A204.1 (cell line): ENCODE data around the gene KCNK16.

ENCODE experiments used
- FAIRE-seq: peaks from 2 replicates; lab custom pipeline; 2012; peaks lifted over from hg19 to GRCh38; lab: Jason Lieb, UNC

KCNK16 gene

DNA sequence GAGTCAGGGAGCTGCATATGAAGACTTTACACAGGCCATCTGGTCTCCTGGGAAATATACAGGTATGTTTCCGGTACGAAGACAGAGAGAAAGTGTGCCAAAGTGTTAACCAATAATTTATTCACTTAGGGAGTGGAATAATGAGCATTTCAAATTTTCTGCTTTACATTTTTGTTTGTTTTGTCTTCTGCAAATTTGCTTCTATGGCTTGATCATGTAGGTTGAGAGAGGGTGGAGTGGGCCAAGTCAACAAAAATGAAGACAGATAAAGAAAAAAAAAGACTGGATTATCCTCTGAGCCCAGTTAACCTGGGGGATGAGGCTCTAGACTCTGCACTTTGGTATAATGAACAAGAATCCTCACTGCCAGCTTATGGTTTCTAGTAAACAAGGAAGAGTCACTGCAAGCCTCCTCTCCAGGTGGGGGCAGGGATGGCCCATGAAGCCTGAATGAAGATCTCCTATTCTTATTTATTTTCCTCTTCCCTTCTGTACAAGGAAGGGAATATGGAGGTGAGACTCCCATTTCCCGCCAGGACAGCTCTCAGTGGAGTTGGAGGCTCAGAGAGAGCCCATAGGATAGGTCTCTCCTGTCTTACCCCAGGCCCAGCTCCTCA, 46.0 kb downstream of the KCNK16 start:
- no peak for FAIRE-seq

DNA sequence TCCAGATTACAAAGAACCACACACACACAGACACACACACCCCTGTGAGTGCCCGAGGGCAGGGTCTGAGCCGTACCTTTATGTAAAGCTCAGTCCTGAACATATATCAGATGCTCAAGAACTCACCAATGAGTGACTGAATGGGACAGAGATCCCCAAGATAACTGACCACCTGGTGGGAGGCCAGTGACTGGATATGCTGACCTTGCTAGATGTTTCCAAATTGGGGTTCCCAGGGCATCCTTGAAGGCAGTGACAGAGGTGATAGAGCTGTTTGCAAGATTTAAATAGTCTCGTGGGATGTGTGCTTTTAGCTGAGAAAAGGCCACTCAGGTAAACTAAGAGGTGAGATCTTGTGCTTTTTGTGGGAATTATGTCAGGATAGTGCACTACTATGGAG, 47.6 kb downstream of the KCNK16 start:
- no peak for FAIRE-seq

DNA sequence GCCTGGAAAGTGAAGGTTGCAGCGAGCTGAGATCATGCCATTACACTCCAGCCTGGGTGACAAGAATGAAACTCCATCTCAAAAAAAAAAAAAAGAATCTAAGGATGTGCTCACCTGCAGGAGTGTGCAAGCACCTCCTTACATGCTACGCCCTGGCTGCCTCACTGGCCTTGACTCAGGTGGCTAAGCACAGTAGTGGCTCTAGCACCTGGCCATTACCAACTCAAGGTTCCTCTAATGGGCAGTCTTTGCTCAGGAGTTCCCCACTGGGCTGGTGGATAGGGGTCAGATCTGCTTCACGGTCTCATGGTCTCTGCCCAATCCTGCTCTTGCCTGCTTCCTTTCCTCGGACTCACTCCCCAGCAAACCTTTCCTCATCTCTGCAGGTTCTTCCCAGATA, 48.0 kb downstream of the KCNK16 start:
- FAIRE-seq: no peak

DNA sequence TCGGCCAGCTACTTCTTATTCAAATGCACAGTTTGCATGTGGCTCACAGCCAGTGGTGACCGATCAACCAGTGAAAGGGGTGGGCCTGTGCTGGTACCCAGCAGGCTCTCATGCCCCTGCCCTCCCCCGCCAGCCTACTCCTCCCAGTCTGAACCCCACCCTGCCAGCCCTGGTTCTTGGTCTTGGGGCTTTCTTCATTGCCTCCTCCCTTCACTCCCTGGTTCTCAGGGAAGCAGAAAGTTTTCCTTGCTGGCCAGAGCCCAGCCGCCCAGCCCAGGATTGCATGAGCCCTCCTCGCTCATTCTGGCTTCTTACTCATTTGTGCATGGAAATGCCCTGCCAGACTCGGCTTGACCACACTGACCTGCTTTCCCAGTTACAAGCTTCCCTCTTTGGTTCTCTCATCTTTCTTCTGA, 49.1 kb downstream of the KCNK16 start:
- no peak for FAIRE-seq

DNA sequence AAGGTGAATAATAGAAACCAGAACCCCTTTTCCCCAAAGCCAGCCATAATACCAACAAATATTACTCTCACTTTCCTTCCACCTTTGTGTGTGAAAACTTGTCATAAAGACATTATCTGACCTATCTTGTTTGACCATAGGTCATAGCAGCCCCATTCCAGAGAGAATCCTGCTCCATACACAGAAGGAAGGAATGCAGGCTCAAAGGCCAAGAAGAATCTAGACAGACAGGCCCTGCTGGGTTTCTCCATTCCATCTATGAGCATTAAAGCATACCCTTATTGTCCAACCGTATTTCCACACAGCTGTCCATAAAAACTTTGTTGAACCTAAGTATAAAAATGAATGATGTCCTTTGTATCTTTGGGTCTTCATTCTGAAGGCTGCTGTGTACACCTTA, 52.5 kb downstream of the KCNK16 start:
- FAIRE-seq: no peak

DNA sequence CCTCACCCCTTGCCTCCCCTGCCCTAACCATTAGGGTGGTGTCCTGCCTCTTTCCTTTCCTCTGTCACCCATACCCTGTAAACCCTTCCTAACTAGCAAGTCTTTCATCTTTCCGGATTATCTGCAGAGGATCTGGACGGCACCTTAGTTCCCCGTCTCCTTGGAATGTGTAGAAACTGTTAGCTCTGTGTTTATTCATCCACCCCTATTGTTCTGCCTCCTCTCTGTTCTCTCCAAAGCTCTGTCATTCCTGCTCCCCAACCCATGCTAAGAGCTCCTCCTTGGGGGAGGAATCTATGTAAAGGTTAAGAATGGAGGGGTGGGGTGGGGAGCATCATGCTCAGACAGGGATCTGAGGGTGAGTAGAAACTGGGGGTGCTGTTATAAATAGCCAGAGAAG, 53.8 kb downstream of the KCNK16 start:
- FAIRE-seq: no peak

DNA sequence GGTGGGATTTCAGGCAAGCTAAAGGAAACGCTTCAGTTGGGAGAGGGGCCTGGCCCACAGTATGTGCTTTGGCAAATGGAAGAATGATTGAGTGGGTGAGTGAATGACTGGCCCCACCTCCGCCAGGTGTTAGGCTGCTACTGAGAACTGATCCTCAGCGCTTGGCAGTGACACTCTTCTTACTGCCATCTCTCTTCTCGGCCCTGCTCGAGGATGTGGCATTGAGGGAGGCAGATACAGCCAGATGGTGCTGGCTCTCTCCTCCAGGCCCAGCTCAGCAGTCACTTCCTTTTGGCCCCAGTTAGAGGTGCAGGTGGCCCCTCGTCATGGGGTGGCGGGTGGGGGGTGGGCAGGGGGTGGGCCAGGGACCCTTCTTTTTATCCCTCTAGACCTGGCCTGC, 54.3 kb downstream of the KCNK16 start:
- FAIRE-seq: no peak

DNA sequence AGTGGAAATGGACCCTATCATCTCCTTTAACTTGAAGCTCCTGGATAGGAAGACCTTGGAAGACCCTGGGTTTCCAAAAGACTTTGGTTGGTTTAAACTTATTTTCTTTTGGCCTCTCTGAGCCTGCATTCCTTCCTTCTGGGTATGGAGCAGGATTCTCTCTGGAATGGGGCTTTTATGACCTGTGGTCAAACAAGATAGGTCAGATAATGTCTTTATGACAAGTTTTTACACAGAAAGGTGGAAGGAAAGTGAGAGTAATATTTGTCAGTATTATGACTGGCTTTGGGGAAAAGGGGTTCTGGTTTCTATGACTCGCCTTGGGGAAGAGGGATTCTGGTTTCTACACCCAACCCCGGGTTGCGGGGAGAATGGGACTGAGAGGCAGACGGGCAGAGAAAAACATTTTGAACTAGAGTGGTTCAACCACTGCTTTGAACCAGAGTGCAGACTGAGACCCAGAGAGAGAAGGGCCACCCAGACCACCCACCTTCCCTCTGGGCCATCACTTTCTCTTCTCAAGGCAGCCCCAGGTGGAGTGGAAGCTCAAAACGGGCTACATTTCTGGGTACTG, 55.6 kb downstream of the KCNK16 start:
- FAIRE-seq: no peak

DNA sequence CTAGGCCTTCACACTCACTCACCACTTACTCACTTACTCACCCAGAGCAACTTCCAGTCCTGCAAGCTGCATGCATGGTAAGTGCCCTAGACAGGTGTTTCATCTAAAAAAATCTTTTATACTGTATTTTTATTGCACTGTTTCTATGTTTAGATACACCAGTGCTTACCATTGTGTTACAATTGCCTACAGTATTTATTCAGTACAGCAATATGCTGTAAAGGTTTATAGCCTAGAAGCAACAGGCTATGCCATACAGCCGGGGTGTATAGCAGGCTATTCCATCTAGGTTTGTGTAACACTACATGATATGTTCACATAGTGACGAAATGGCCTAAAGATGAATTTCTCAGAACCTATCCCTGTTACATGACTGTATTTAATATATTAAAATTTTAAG, 56.1 kb downstream of the KCNK16 start:
- no peak for FAIRE-seq
